Measurements from ENCODE around the gene PPP2R2B. TPM values are rescaled to one million over a fixed set of nuclear protein-coding genes. Genes with fewer than 3 reads are reported as not detected.
A peak's percentile ranks its signal among the peaks of the same experiment; 100 is the strongest.

The PPP2R2B gene
- total RNA-seq (2013): 0.04 TPM
- polyA plus RNA-seq (under 1 TPM in 1 of 3 donors, not detected in 2; 0.08 TPM), polyA minus RNA-seq (under 0.01 TPM in 1 of 2 replicates, not detected in the other), total RNA-seq (0 to 2.5 (median 0.16) reads per million in 11 experiments)

GRCh38 chr5:146878476-146879172, at the start of gene PPP2R2B:
Gene PPP2R2B, minus strand, starts transcription at chr5:146878757.
- H3K27me3 Mint-ChIP-seq (ENCODE audit: low read depth in 3 of 3): peaks cover 50 to 52% (median 52%) of the 10 kb centered on the region in 3 donors
- peaks cover 0 to 4% (median 0%) of the 10 kb centered on the region in 7 donors for H3K9me3 Mint-ChIP-seq
- no peak within 1 kb of the TSS for H3K27ac Mint-ChIP-seq
- H3K4me1 ChIP-seq (ENCODE audit: control insufficient read depth in 1 of 2, insufficient read depth in 2 of 2, low read length in 2 of 2): peaks cover 11 to 14% of the 10 kb centered on the region in 2 donors
- intact Hi-C loops (cut with micrococcal nuclease): no loop called here
- peaks cover 45 to 49% of the 10 kb centered on the region in 2 donors for H3K27me3 ChIP-seq (ENCODE audit: control insufficient read depth in 2 of 2, insufficient read depth in 2 of 2, low read length in 2 of 2)
- DNase-seq: no peak
- peak within 1 kb of the TSS; percentile 71 to 91 for H3K4me3 Mint-ChIP-seq
- H3K4me1 Mint-ChIP-seq: peaks cover 20% of the 10 kb centered on the region
- peaks cover 0 to 6% of the 10 kb centered on the region in 2 donors for H3K9me3 ChIP-seq (replicated peaks in 1 of 2; ENCODE audit: control insufficient read depth in 1 of 2, insufficient read depth in 1 of 2, low read length in 2 of 2)
- H3K36me3 ChIP-seq (replicated peaks in 1 of 2; ENCODE audit: control insufficient read depth in 1 of 2, insufficient read depth in 2 of 2, low read length in 2 of 2): no peaks in the 10 kb centered on the region
- H3K79me2 ChIP-seq (ENCODE audit: insufficient read depth, low read length): no peaks in the 10 kb centered on the region
- H3K27ac ChIP-seq (ENCODE audit: low read depth in 1 of 2, low read length in 2 of 2): no peak within 1 kb of the TSS
- H3K9ac ChIP-seq (ENCODE audit: insufficient read depth, low read length, poor library complexity, severe bottlenecking): peak within 1 kb of the TSS; percentile 33
- WGBS (ENCODE audit: insufficient coverage): 2% methylated on average over 21 of the region's 40 CpGs
- peak within 1 kb of the TSS; percentile 36 for H2AFZ ChIP-seq (ENCODE audit: insufficient read depth, low read depth, low read length, poor library complexity, severe bottlenecking)
- TF ChIP-seq CTCF (IDR thresholded peaks at IDR 0.05): no peak
- H3K36me3 Mint-ChIP-seq: no peaks in the 10 kb centered on the region
- H3K4me3 ChIP-seq (replicated peaks in 1 of 3; ENCODE audit: low read depth in 2 of 3, low read length in 3 of 3): peak within 1 kb of the TSS in 1 of 3 experiments; percentile 61
- no peaks in the 10 kb centered on the region for H4K20me1 ChIP-seq (ENCODE audit: insufficient read depth, low read length)
- peak within 1 kb of the TSS; percentile 66 for H3K4me2 ChIP-seq (replicated peaks; ENCODE audit: extremely low read depth, low read length, poor library complexity, severe bottlenecking)

- Histone ChIP-seq H3K4me1 (ENCODE audit: control insufficient read depth in 1 of 2, insufficient read depth in 2 of 2, low read length in 2 of 2) (no peaks in the 10 kb centered on the region), H3K27ac (ENCODE audit: low read depth in 1 of 2, low read length in 2 of 2) (no peak overlapping the region), H3K27me3 (ENCODE audit: control insufficient read depth in 2 of 2, insufficient read depth in 2 of 2, low read length in 2 of 2) (no peaks in the 10 kb centered on the region), H3K36me3 (replicated peaks in 1 of 2; ENCODE audit: control insufficient read depth in 1 of 2, insufficient read depth in 2 of 2, low read length in 2 of 2) (no peaks in the 10 kb centered on the region), H3K9ac (ENCODE audit: insufficient read depth, low read length, poor library complexity, severe bottlenecking) (no peak overlapping the region), H3K4me2 (replicated peaks; ENCODE audit: extremely low read depth, low read length, poor library complexity, severe bottlenecking) (no peak overlapping the region), H3K79me2 (ENCODE audit: insufficient read depth, low read length) (no peaks in the 10 kb centered on the region), H2AFZ (ENCODE audit: insufficient read depth, low read depth, low read length, poor library complexity, severe bottlenecking) (no peak overlapping the region), H3K9me3 (replicated peaks in 1 of 2; ENCODE audit: control insufficient read depth in 1 of 2, insufficient read depth in 1 of 2, low read length in 2 of 2) (no peaks in the 10 kb centered on the region), H3K4me3 (replicated peaks in 1 of 3; ENCODE audit: low read depth in 2 of 3, low read length in 3 of 3) (no peak overlapping the region), H4K20me1 (ENCODE audit: insufficient read depth, low read length) (no peaks in the 10 kb centered on the region)
- no peak overlapping the region for H3K4me3 Mint-ChIP-seq
- H3K27me3 Mint-ChIP-seq (ENCODE audit: low read depth in 3 of 3): no peaks in the 10 kb centered on the region
- intact Hi-C loops (cut with micrococcal nuclease): no loop called here
- H3K9me3 Mint-ChIP-seq: peaks cover 0 to 8% (median 2%) of the 10 kb centered on the region in 7 donors
- DNase-seq: no peak
- H3K27ac Mint-ChIP-seq: no peak overlapping the region
- TF ChIP-seq CTCF (IDR thresholded peaks at IDR 0.05): no peak
- no peaks in the 10 kb centered on the region for H3K4me1 Mint-ChIP-seq
- H3K36me3 Mint-ChIP-seq: no peaks in the 10 kb centered on the region
Observed at GRCh38 chr5:146924132-146924531, 45.6 kb upstream of the PPP2R2B start.
